HUES6 (cell line): Measurements from ENCODE around the gene ACR.
A peak's percentile ranks its signal among the peaks of the same experiment; 100 is the strongest.

Source experiments
- H3K27ac ChIP-seq: 2 replicates; pipeline ENCODE4 v1.7.0; 2013; ENCODE audit warnings: low read depth, mild to moderate bottlenecking, low read length, inconsistent platforms
- H3K27me3 ChIP-seq: 2 replicates; pipeline ENCODE4 v1.6.1; 2013; ENCODE audit warnings: low read length; ENCODE audit not compliant: control insufficient read depth, insufficient read depth
- H3K36me3 ChIP-seq: 2 replicates; pipeline ENCODE4 v1.6.1; 2013; ENCODE audit warnings: low read length; ENCODE audit not compliant: control insufficient read depth, insufficient read depth
- H3K4me1 ChIP-seq: 2 replicates; pipeline ENCODE4 v1.6.1; 2013; ENCODE audit warnings: low read length; ENCODE audit not compliant: control insufficient read depth, insufficient read depth
- H3K4me3 ChIP-seq: 2 replicates; pipeline ENCODE4 v1.5.1; 2013; ENCODE audit warnings: low read depth, low read length
- H3K9ac ChIP-seq: one replicate; pipeline ENCODE4 v1.6.1; 2013; ENCODE audit warnings: mild to moderate bottlenecking, low read length
- H3K9me3 ChIP-seq: 2 replicates; pipeline ENCODE4 v1.6.1; 2013; ENCODE audit warnings: low read depth, low read length; ENCODE audit not compliant: control insufficient read depth, insufficient read depth

The ACR gene

GRCh38 chr22:50712341-50713007 is 25.5 kb upstream of the ACR start:
- Histone ChIP-seq H3K27ac (no peak overlapping the region), H3K27me3 (peaks cover 20% of the 10 kb centered on the region), H3K9me3 (no peaks in the 10 kb centered on the region), H3K4me3 (no peak overlapping the region), H3K36me3 (no peaks in the 10 kb centered on the region), H3K4me1 (no peaks in the 10 kb centered on the region), H3K9ac (no peak overlapping the region)

- no peak overlapping the region for H3K4me3 ChIP-seq
- H3K9me3 ChIP-seq: no peaks in the 10 kb centered on the region
- H3K9ac ChIP-seq: no peak overlapping the region
- H3K4me1 ChIP-seq: no peaks in the 10 kb centered on the region
- no peak overlapping the region for H3K27ac ChIP-seq
- no peaks in the 10 kb centered on the region for H3K36me3 ChIP-seq
- peaks cover 25% of the 10 kb centered on the region for H3K27me3 ChIP-seq
Observed at GRCh38 chr22:50713008-50713385, 25.0 kb upstream of the ACR start.

- no peak overlapping the region for H3K9ac ChIP-seq
- H3K36me3 ChIP-seq: no peaks in the 10 kb centered on the region
- H3K4me1 ChIP-seq: no peaks in the 10 kb centered on the region
- no peak overlapping the region for H3K27ac ChIP-seq
- peaks cover 31% of the 10 kb centered on the region for H3K27me3 ChIP-seq
- H3K4me3 ChIP-seq: no peak overlapping the region
- no peaks in the 10 kb centered on the region for H3K9me3 ChIP-seq
Observed at GRCh38 chr22:50713571-50714056, 24.4 kb upstream of the ACR start.

GRCh38 chr22:50714150-50714549 is 23.9 kb upstream of the ACR start:
- H3K9me3 ChIP-seq: no peaks in the 10 kb centered on the region
- peaks cover 37% of the 10 kb centered on the region for H3K27me3 ChIP-seq
- H3K4me1 ChIP-seq: no peaks in the 10 kb centered on the region
- H3K9ac ChIP-seq: no peak overlapping the region
- no peaks in the 10 kb centered on the region for H3K36me3 ChIP-seq
- no peak overlapping the region for H3K27ac ChIP-seq
- H3K4me3 ChIP-seq: no peak overlapping the region

GRCh38 chr22:50714631-50715179 is 23.3 kb upstream of the ACR start:
- Histone ChIP-seq H3K27ac (no peak overlapping the region), H3K27me3 (peaks cover 42% of the 10 kb centered on the region), H3K36me3 (no peaks in the 10 kb centered on the region), H3K4me1 (no peaks in the 10 kb centered on the region), H3K9me3 (no peaks in the 10 kb centered on the region), H3K9ac (no peak overlapping the region), H3K4me3 (no peak overlapping the region)

- Histone ChIP-seq H3K4me3 (no peak overlapping the region), H3K36me3 (no peaks in the 10 kb centered on the region), H3K9me3 (no peaks in the 10 kb centered on the region), H3K27me3 (peaks cover 48% of the 10 kb centered on the region), H3K9ac (no peak overlapping the region), H3K4me1 (no peaks in the 10 kb centered on the region), H3K27ac (no peak overlapping the region)
Observed at GRCh38 chr22:50715250-50715649, 22.8 kb upstream of the ACR start.

- Histone ChIP-seq H3K9me3 (no peaks in the 10 kb centered on the region), H3K4me3 (no peak overlapping the region), H3K4me1 (no peaks in the 10 kb centered on the region), H3K9ac (no peak overlapping the region), H3K27me3 (peaks cover 53% of the 10 kb centered on the region), H3K27ac (no peak overlapping the region), H3K36me3 (no peaks in the 10 kb centered on the region)
Observed at GRCh38 chr22:50715776-50716175, 22.2 kb upstream of the ACR start.

GRCh38 chr22:50716290-50717024 is 21.5 kb upstream of the ACR start:
- no peaks in the 10 kb centered on the region for H3K9me3 ChIP-seq
- H3K27ac ChIP-seq: no peak overlapping the region
- no peaks in the 10 kb centered on the region for H3K4me1 ChIP-seq
- H3K36me3 ChIP-seq: no peaks in the 10 kb centered on the region
- no peak overlapping the region for H3K9ac ChIP-seq
- H3K4me3 ChIP-seq: no peak overlapping the region
- H3K27me3 ChIP-seq: peaks cover 60% of the 10 kb centered on the region

- no peaks in the 10 kb centered on the region for H3K36me3 ChIP-seq
- H3K4me3 ChIP-seq: no peak overlapping the region
- peaks cover 73% of the 10 kb centered on the region for H3K27me3 ChIP-seq
- no peak overlapping the region for H3K9ac ChIP-seq
- H3K9me3 ChIP-seq: no peaks in the 10 kb centered on the region
- H3K4me1 ChIP-seq: no peaks in the 10 kb centered on the region
- no peak overlapping the region for H3K27ac ChIP-seq
Observed at GRCh38 chr22:50717709-50718351, 20.2 kb upstream of the ACR start.

- no peaks in the 10 kb centered on the region for H3K9me3 ChIP-seq
- H3K36me3 ChIP-seq: no peaks in the 10 kb centered on the region
- H3K4me1 ChIP-seq: no peaks in the 10 kb centered on the region
- no peak overlapping the region for H3K4me3 ChIP-seq
- H3K27ac ChIP-seq: no peak overlapping the region
- peaks cover 76% of the 10 kb centered on the region for H3K27me3 ChIP-seq
- no peak overlapping the region for H3K9ac ChIP-seq
Observed at GRCh38 chr22:50718352-50718709, 19.7 kb upstream of the ACR start.

- H3K27me3 ChIP-seq: peaks cover 87% of the 10 kb centered on the region
- H3K4me3 ChIP-seq: peak overlapping the region; percentile 48
Observed at GRCh38 chr22:50719814-50720300, 18.1 kb upstream of the ACR start.

More at GRCh38 chr22:50719814-50720300, 18.1 kb upstream of the ACR start:
- Histone ChIP-seq H3K9ac (no peak overlapping the region), H3K27ac (no peak overlapping the region), H3K9me3 (no peaks in the 10 kb centered on the region), H3K4me1 (no peaks in the 10 kb centered on the region), H3K36me3 (no peaks in the 10 kb centered on the region)
